NCI-H69 (cell line): ENCODE measurements around the gene OR2L8.

Experiments
- DNase-seq: peaks from one replicate; lab custom pipeline; 2025; lab: John Stamatoyannopoulos, UW

OR2L8 gene

GRCh38 chr1:247992986-247993385 lies 44.3 kb downstream of the OR2L8 start:
- DNase-seq, result no peak

- DNase-seq, result no peak
Observed at GRCh38 chr1:247998811-247999210, 50.2 kb downstream of the OR2L8 start.
